SK-N-SH treated with all-trans-retinoic acid at 6 μM for 48 hours (cell line): ENCODE results near the gene PPID.

Experiments used
- ATAC-seq: fragments of 200-7000 bp; cut with Tn5 transposase; 3 replicates; pipeline ENCODE4 v1.9.1; 2020; ENCODE audit warnings: mild to moderate bottlenecking, moderate library complexity
- ARNTL ChIP-seq: fragments of 450-650 bp; formaldehyde crosslinking; IDR thresholded peaks from 2 replicates; pipeline ENCODE4 v1.5.0; 2020; ENCODE audit warnings: low read depth, mild to moderate bottlenecking, moderate library complexity, borderline replicate concordance
- BACH2 ChIP-seq: fragments of 250-450 bp; sonication (Bioruptor Pico); IDR thresholded peaks from 2 replicates; pipeline ENCODE4 v1.9.0; 2021; ENCODE audit warnings: mild to moderate bottlenecking, borderline replicate concordance
- CREB5 ChIP-seq: fragments of 250-450 bp; sonication (Bioruptor Pico); IDR thresholded peaks from 2 replicates; pipeline ENCODE4 v1.5.1; 2020; ENCODE audit warnings: low read depth, mild to moderate bottlenecking, moderate library complexity
- CSDC2 ChIP-seq: fragments of 250-450 bp; sonication (Bioruptor Pico); IDR thresholded peaks from 2 replicates; pipeline ENCODE4 v1.5.0; 2020; ENCODE audit warnings: mild to moderate bottlenecking, moderate library complexity
- CSRNP3 ChIP-seq: fragments of 250-450 bp; sonication (Bioruptor Pico); IDR thresholded peaks from 2 replicates; pipeline ENCODE4 v1.5.1; 2021; ENCODE audit warnings: mild to moderate bottlenecking, moderate library complexity
- GLIS3 ChIP-seq: fragments of 250-450 bp; sonication (Bioruptor Pico); IDR thresholded peaks from 2 replicates; pipeline ENCODE4 v1.5.0; 2020; ENCODE audit warnings: mild to moderate bottlenecking, moderate library complexity
- OSR1 ChIP-seq: fragments of 250-450 bp; sonication (Bioruptor Pico); IDR thresholded peaks from 2 replicates; pipeline ENCODE4 v1.8.0; 2022; ENCODE audit warnings: moderate library complexity, mild to moderate bottlenecking, inconsistent platforms
- POU6F1 ChIP-seq: fragments of 250-450 bp; sonication (Bioruptor Pico); IDR thresholded peaks from 2 replicates; pipeline ENCODE4 v1.8.0; 2021; ENCODE audit warnings: low read depth, mild to moderate bottlenecking, moderate library complexity, borderline replicate concordance
- PPARA ChIP-seq: fragments of 250-450 bp; sonication (Bioruptor Pico); IDR thresholded peaks from 2 replicates; pipeline ENCODE4 v1.5.0; 2020; ENCODE audit warnings: mild to moderate bottlenecking, borderline replicate concordance
- RARB ChIP-seq: fragments of 250-450 bp; sonication (Bioruptor Pico); IDR thresholded peaks from 2 replicates; pipeline ENCODE4 v1.8.0; 2021; ENCODE audit warnings: mild to moderate bottlenecking, moderate library complexity
- SNAI2 ChIP-seq: fragments of 250-450 bp; sonication (Bioruptor Pico); IDR thresholded peaks from 2 replicates; pipeline ENCODE4 v1.5.0; 2020; ENCODE audit warnings: mild to moderate bottlenecking, moderate library complexity
- TCF4 ChIP-seq: fragments of 250-450 bp; sonication (Bioruptor Pico); IDR thresholded peaks from 2 replicates; pipeline ENCODE4 v1.8.0; 2021; ENCODE audit warnings: mild to moderate bottlenecking, moderate library complexity, borderline replicate concordance
- TOX ChIP-seq: fragments of 250-450 bp; sonication (Bioruptor Pico); IDR thresholded peaks from 2 replicates; pipeline ENCODE4 v1.8.0; 2021; ENCODE audit warnings: mild to moderate bottlenecking, moderate library complexity, borderline replicate concordance
- TSHZ2 ChIP-seq: fragments of 250-450 bp; sonication (Bioruptor Pico); IDR thresholded peaks from 2 replicates; pipeline ENCODE4 v1.5.0; 2020; ENCODE audit warnings: mild to moderate bottlenecking, moderate library complexity
- ZC3H10 ChIP-seq: fragments of 250-450 bp; sonication (Bioruptor Pico); IDR thresholded peaks from 2 replicates; pipeline ENCODE4 v1.5.1; 2021; ENCODE audit warnings: mild to moderate bottlenecking, moderate library complexity
- ZFP3 ChIP-seq: fragments of 250-450 bp; sonication (Bioruptor Pico); IDR thresholded peaks from 2 replicates; pipeline ENCODE4 v1.5.0; 2020; ENCODE audit warnings: mild to moderate bottlenecking, moderate library complexity
- ZFP30 ChIP-seq: fragments of 450-650 bp; formaldehyde crosslinking; IDR thresholded peaks from 2 replicates; pipeline ENCODE4 v1.5.0; 2022; ENCODE audit warnings: mild to moderate bottlenecking, moderate library complexity
- ZNF565 ChIP-seq: fragments of 450-650 bp; formaldehyde crosslinking; conservative IDR thresholded peaks from 2 replicates; pipeline ENCODE4 v1.5.0; 2020; ENCODE audit warnings: low read depth, mild to moderate bottlenecking, moderate library complexity
- ZNF70 ChIP-seq: fragments of 450-650 bp; formaldehyde crosslinking; IDR thresholded peaks from 2 replicates; pipeline ENCODE4 v1.5.0; 2020; ENCODE audit warnings: mild to moderate bottlenecking, moderate library complexity

PPID gene

GRCh38 chr4:158688813-158689212 lies 34.4 kb downstream of the PPID start:
- TF ChIP-seq ZC3H10 (CRISPR knock-in tag) (no peak), POU6F1 (CRISPR knock-in tag) (no peak), ZFP3 (no peak), CREB5 (no peak)
- no peak for ATAC-seq

- no peak for ATAC-seq
- TF ChIP-seq GLIS3 = no peak
- TF ChIP-seq SNAI2 (CRISPR knock-in tag) = no peak
- TF ChIP-seq CREB5 = no peak
- TF ChIP-seq TOX (CRISPR knock-in tag) = no peak
- TF ChIP-seq POU6F1 (CRISPR knock-in tag) = no peak
Measured at GRCh38 chr4:158682066-158682465, 41.1 kb downstream of the PPID start.

- no peak for ATAC-seq
- TF ChIP-seq POU6F1 (CRISPR knock-in tag) (no peak), PPARA (no peak), GLIS3 (no peak), RARB (CRISPR knock-in tag) (no peak), OSR1 (CRISPR knock-in tag) (no peak), TCF4 (CRISPR knock-in tag) (no peak), SNAI2 (CRISPR knock-in tag) (no peak), ARNTL (CRISPR knock-in tag) (no peak), ZNF565 (no peak), CSDC2 (CRISPR knock-in tag) (no peak), BACH2 (CRISPR knock-in tag) (no peak), TOX (CRISPR knock-in tag) (no peak), ZNF70 (CRISPR knock-in tag) (no peak), ZFP30 (no peak), CSRNP3 (no peak), ZC3H10 (CRISPR knock-in tag) (no peak), TSHZ2 (CRISPR knock-in tag) (no peak)
Measured at GRCh38 chr4:158681629-158682028, 41.6 kb downstream of the PPID start.
